IPS DF 6.9 (cell line): ENCODE data around the gene CAMK1D.

Source experiments
- DNase-seq: peaks from one replicate; pipeline ENCODE4 v3.0.0-alpha.2; 2013; ENCODE audit warnings: low read depth, low spot score
- H3K27ac ChIP-seq: one replicate; pipeline ENCODE4 v1.5.1; 2013; ENCODE audit warnings: low read length, control low read depth
- H3K27me3 ChIP-seq: 2 replicates; pipeline ENCODE4 v1.6.1; 2013; ENCODE audit warnings: mild to moderate bottlenecking, low read length; ENCODE audit not compliant: control insufficient read depth, insufficient read depth
- H3K36me3 ChIP-seq: 2 replicates; pipeline ENCODE4 v1.6.1; 2013; ENCODE audit warnings: low read length; ENCODE audit not compliant: control insufficient read depth, insufficient read depth
- H3K4me1 ChIP-seq: 2 replicates; pipeline ENCODE4 v1.6.1; 2013; ENCODE audit warnings: low read length; ENCODE audit not compliant: control insufficient read depth, insufficient read depth
- H3K4me3 ChIP-seq: 2 replicates; pipeline ENCODE4 v1.5.1; 2013; ENCODE audit warnings: mild to moderate bottlenecking, low read length
- H3K9me3 ChIP-seq: 2 replicates; pipeline ENCODE4 v1.6.1; 2013; ENCODE audit warnings: low read length, inconsistent platforms; ENCODE audit not compliant: control insufficient read depth, insufficient read depth
- WGBS: extraction: QIAGEN DNeasy Blood & Tissue Kit; methylation state at CpG from one replicate; pipeline ENCODE4 v1.1.7; 2013; ENCODE audit warnings: mixed read lengths, missing lambda C conversion rate; ENCODE audit not compliant: insufficient read length, insufficient coverage; 5-methylcytosine and 5-hydroxymethylcytosine counted together

Gene CAMK1D

DNA sequence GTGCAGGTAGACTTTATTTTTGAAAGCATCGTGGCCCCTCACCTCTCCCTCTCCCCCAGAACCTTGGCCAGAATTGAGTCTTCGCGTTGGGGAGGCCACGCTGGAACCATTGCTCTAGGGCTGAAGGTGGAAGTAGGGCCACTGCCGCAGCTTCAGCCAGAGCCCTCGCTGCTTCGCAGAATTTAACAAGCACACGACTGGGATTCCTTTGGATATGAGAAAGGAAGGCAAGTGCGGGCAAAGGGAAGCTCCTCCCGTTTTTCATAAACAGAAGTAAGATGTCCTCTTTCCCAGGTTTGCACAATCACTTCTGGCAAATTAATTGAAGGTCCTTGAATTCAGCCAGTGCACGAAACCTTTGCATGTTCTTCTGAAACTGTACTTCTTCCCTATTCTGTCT, 484.1 kb downstream of the CAMK1D start:
- H3K36me3 ChIP-seq, result no peaks in the 10 kb centered on the region
- H3K4me1 ChIP-seq, result no peaks in the 10 kb centered on the region
- H3K27ac ChIP-seq, result no peak overlapping the region
- no peak for DNase-seq
- H3K4me3 ChIP-seq, result no peak overlapping the region
- H3K9me3 ChIP-seq, result no peaks in the 10 kb centered on the region
- no peaks in the 10 kb centered on the region for H3K27me3 ChIP-seq
- WGBS, result no CpG with 5 or more reads among the region's 11 CpGs

DNA sequence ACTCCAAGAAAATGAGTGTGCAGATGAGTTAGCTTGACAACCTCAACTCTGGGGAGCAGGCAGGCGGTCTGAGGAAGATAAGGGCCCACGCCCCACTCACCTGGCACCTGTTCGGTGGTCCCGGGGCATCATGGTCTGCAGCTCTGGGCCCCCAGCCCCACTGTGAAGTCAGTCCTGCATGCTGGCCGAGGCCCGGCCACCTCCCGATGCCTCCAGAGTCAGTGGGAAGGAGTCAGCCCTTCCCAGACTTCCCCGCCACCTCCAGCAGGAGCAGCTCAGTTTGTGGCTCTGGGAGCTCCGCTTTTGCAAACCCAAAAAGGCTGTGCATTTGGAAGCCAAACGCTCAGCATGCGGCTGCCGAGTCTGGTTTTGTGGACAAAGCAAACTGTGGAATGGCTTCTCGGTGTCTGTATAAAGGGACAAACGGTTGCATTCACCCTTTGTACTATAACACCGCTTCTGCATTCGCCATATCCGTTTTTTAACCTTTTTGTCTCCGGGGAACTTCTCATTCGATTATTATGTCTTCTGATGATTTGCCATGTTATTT, 484.8 kb downstream of the CAMK1D start:
- no peaks in the 10 kb centered on the region for H3K27me3 ChIP-seq
- H3K36me3 ChIP-seq, result no peaks in the 10 kb centered on the region
- H3K27ac ChIP-seq, result no peak overlapping the region
- no peaks in the 10 kb centered on the region for H3K9me3 ChIP-seq
- H3K4me1 ChIP-seq, result no peaks in the 10 kb centered on the region
- DNase-seq, result no peak
- H3K4me3 ChIP-seq, result no peak overlapping the region
- no CpG with 5 or more reads among the region's 19 CpGs for WGBS

DNA sequence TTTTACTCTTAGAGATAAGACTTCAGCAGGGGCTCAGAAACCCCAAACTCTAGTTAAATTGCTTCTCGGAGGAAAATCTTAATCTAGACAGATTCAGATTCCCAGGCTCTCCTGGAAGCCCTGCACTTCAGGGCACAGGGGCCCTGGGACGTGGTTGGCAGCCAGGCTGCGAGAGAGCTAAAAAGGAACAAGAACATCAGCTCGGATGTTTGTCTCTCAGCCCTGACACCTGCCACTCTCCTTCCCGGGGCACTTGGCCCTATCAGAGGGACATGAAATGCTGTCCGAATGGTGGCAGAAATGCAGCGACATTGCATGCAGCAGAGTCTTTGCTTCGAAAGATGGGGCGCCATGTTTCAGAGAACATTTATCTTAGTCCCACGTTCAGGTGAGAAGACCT, 485.4 kb downstream of the CAMK1D start:
- no peak overlapping the region for H3K4me3 ChIP-seq
- H3K36me3 ChIP-seq, result no peaks in the 10 kb centered on the region
- H3K27ac ChIP-seq, result no peak overlapping the region
- H3K27me3 ChIP-seq, result no peaks in the 10 kb centered on the region
- WGBS, result no CpG with 5 or more reads among the region's 10 CpGs
- H3K9me3 ChIP-seq, result no peaks in the 10 kb centered on the region
- H3K4me1 ChIP-seq, result no peaks in the 10 kb centered on the region
- DNase-seq, result no peak

DNA sequence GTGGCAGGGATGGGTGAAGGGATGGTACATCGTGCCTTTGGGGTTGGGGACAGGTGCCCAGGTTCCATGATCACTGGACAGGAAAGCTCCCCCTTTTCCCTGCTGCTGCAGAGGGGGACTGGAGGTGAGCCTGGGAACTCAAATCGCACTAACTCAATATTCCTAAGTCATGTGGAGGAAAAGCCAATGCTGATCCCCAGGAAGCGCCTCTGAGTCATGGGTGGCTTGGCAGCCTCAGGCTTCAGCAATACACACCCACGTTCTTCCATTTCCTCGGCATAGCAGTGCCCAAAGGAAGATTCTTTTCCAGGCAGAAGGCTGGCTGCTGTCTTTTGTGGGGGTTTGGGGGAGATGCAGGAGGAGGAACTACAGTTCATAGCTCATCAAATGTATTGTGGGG, 486.4 kb downstream of the CAMK1D start:
- Histone ChIP-seq H3K4me3 (no peak overlapping the region), H3K27ac (no peak overlapping the region), H3K27me3 (no peaks in the 10 kb centered on the region), H3K9me3 (no peaks in the 10 kb centered on the region), H3K4me1 (no peaks in the 10 kb centered on the region), H3K36me3 (no peaks in the 10 kb centered on the region)
- no CpG with 5 or more reads among the region's 5 CpGs for WGBS
- DNase-seq, result no peak

DNA sequence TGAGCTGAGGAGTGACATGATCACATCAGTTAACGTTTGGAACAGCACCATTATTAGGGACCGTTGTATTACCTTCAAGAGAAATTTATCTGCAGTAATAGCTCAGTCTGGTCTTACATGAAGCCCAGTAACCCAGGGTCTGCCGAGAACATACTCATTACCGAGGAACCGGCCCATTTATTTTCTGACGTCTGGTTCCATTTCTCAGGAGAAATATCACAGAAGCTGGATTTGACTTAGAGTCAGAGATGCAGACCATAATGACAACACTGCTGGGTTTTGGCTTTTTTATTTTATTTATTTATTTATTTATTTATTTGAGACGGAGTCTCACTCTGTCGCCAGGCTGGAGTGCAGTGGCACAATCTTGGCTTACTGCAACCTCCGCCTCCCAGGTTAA, 489.0 kb downstream of the CAMK1D start:
- Histone ChIP-seq H3K4me1 (no peaks in the 10 kb centered on the region), H3K9me3 (no peaks in the 10 kb centered on the region), H3K27ac (no peak overlapping the region), H3K36me3 (no peaks in the 10 kb centered on the region), H3K4me3 (no peak overlapping the region), H3K27me3 (no peaks in the 10 kb centered on the region)
- DNase-seq, result no peak
- WGBS, result no CpG with 5 or more reads among the region's 9 CpGs

DNA sequence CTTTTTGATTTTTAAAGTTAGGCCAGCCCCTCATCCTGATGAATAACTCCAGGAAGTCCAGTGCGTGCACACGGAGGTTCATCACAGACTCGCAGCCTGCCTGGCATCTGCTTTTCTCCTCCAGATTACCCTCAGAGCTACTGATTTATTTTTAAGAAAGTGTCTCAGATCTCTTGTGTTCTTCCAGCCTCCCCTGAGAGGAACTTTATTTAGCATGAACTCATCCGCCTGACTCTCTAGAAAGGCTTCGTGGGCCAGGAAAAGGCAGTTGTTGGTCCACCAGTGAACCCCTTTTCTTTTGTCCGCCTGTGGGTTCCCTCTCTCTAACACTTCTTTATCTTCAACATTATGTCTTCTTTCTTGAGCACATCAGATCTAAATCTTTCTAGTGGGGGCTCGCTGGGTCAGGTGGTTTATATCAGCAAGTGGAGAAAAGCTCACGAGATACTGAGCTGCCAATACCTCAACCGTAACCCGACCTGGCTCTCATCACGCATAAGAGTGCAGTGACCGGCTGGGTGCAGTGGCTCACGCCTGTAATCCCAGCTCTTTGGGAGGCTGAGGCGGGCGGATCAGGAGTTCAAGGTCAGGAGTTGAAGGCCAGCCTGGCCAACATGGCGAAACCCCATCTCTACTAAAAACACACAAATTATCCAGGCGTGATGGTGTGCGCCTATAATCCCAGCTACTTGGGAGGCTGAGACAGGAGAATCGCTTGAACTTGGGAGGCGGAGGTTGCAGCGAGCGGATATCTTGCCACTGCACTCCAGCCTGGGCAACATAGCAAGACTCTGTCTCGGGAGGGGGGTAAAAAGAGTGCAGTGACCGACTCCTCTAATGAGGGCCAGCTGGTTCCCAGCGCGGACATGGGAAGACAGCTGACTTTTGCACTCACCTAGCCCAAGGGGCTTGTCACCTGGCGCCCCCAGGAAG, 489.9 kb downstream of the CAMK1D start:
- Histone ChIP-seq H3K27me3 (no peaks in the 10 kb centered on the region), H3K36me3 (no peaks in the 10 kb centered on the region), H3K4me1 (no peaks in the 10 kb centered on the region), H3K27ac (no peak overlapping the region), H3K9me3 (no peaks in the 10 kb centered on the region), H3K4me3 (no peak overlapping the region)
- no peak for DNase-seq
- no CpG with 5 or more reads among the region's 27 CpGs for WGBS

DNA sequence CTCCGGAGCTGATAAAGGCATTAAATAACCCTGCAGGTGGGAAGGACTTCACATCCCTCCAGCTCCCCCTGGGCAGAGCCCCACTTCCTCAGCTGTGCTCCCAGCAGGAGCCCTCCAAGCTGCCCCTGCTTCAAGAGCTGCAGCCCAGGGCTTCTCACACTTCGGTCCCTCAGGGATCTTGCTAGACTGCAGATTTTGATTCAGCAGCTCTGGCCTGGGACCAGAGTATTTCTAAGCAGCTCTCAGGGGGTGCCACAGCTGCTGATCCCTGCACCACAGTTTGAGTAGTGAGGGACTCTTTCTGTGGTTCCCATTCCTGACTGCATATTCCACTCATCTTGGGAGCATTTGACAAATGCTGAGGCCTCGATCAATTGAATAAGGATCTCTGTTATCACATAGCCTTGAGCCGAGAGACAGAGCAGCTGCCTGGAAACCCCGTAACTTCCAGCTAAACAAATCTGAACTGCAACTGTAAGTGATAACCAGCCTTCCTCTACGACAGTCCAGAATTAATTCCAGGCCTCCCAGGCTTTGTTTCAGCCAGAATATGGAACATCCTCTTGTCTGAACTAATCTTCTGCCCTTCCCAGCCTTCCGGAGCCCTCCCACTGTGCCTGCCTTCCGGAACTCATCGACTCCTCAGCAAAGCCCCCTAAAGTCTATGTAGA, 490.7 kb downstream of the CAMK1D start:
- Histone ChIP-seq H3K9me3 (no peaks in the 10 kb centered on the region), H3K36me3 (no peaks in the 10 kb centered on the region), H3K4me1 (no peaks in the 10 kb centered on the region), H3K27ac (no peak overlapping the region), H3K4me3 (no peak overlapping the region), H3K27me3 (no peaks in the 10 kb centered on the region)
- DNase-seq, result no peak
- no CpG with 5 or more reads among the region's 9 CpGs for WGBS

DNA sequence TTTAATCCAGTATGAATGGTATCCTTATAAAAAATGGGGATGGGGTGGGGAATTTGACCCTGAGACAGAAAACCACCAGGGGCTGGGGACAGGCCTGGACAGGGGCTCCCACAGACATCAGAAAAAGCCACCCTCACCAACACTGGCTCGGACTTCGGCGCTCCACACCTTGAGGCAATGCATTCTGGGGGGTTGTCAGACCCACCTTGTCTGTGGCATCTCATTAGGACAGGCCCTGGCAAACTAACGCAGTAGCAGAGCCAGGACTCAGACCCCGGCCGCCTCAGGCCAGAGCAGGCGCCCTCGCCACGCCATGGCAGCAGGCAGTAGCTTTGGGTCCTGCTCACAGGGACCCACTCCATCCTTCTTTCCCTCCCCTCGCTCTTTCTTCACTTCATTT, 492.1 kb downstream of the CAMK1D start:
- H3K27me3 ChIP-seq, result no peaks in the 10 kb centered on the region
- H3K4me1 ChIP-seq, result no peaks in the 10 kb centered on the region
- no peak for DNase-seq
- no peaks in the 10 kb centered on the region for H3K9me3 ChIP-seq
- H3K4me3 ChIP-seq, result no peak overlapping the region
- H3K36me3 ChIP-seq, result no peaks in the 10 kb centered on the region
- 100% methylated on average over 1 of the region's 10 CpGs for WGBS
- no peak overlapping the region for H3K27ac ChIP-seq

DNA sequence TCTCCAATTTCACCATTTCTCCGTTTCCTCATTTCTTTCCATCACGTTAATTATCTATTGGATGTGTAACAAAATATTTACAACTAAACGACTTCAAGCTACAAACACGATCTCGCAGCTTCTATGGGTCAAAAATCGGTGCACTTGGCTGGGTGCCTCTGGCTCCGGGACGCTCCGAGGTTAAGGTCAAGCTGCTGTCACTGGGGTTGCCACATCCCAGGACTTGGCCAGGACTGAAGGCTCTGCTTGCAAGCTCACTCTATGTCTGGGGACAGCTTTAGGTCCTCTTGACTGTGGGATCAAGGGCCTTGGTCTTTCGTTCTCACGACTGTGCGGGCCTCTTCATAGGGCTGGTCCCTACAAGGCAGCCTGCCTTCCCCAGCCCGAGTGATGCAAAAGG, 492.5 kb downstream of the CAMK1D start:
- WGBS, result 100% methylated on average over 4 of the region's 13 CpGs
- no peaks in the 10 kb centered on the region for H3K36me3 ChIP-seq

DNA sequence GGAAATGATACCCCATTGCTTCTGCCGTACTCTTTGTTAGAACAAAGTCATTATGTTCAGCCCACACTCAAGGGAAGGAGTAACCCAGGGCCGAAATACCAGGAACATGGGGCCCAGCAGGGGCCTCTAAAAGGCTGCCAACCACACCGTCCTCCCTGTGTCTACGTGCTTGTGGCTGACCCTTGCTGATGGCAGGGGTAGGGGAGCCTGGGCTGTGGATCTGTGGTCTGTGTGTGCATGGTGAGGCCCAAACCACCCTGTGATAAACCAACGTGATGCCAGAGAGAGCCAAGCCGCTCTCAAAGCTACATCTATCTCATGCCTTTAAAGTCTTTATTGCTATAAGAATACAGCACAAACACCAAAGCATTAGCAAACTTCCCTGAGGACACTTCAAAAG, 493.0 kb downstream of the CAMK1D start:
- H3K4me3 ChIP-seq, result no peak overlapping the region
- H3K4me1 ChIP-seq, result no peaks in the 10 kb centered on the region
- DNase-seq, result no peak
- H3K27ac ChIP-seq, result no peak overlapping the region
- H3K27me3 ChIP-seq, result no peaks in the 10 kb centered on the region
- H3K36me3 ChIP-seq, result no peaks in the 10 kb centered on the region
- WGBS, result no CpG with 5 or more reads among the region's 6 CpGs
- no peaks in the 10 kb centered on the region for H3K9me3 ChIP-seq

More for the DNA sequence above, 492.5 kb downstream of the CAMK1D start:
- Histone ChIP-seq H3K4me3 (no peak overlapping the region), H3K27ac (no peak overlapping the region), H3K4me1 (no peaks in the 10 kb centered on the region), H3K27me3 (no peaks in the 10 kb centered on the region), H3K9me3 (no peaks in the 10 kb centered on the region)
- no peak for DNase-seq
